A673 (cell line): ENCODE measurements around the gene DROSHA. TPM values are rescaled to one million over a fixed set of nuclear protein-coding genes. Genes with fewer than 3 reads are reported as not detected.

Experiments
- BruUV-seq: library from RNA; stranded (reverse); fragments of 400-500 nt; replicated peaks from 2 replicates; lab custom pipeline; 2021; lab: Mats Ljungman, UMichigan
- CTCF ChIA-PET: fragments of 300-600 bp; sonication (Branson Sonifier 250); formaldehyde crosslinking; loops from one replicate; lab custom pipeline; 2022; ENCODE audit warnings: antibody characterized with exemption; lab: Charles Lee
- POLR2A ChIA-PET: fragments of 300-600 bp; sonication (Branson Sonifier 250); formaldehyde crosslinking; loops from one replicate; lab custom pipeline; 2022; ENCODE audit warnings: antibody characterized with exemption; ENCODE audit not compliant: low non-redundant PET; lab: Charles Lee
- DNase-seq: peaks from one replicate; pipeline ENCODE4 v3.0.0-alpha.2; 2015; ENCODE audit warnings: low spot score
- H3K27ac ChIP-seq: fragments of 200-600 bp; sonication (generic); 2 replicates; pipeline ENCODE4 v1.5.1; 2016; ENCODE audit warnings: mixed run types, low read depth, mild to moderate bottlenecking, mixed read lengths, antibody characterized with exemption, low read length; ENCODE audit not compliant: poor library complexity, severe bottlenecking
- H3K27me3 ChIP-seq: fragments of 200-600 bp; sonication (generic); replicated peaks from 2 replicates; pipeline ENCODE4 v1.6.1; 2017; ENCODE audit warnings: mixed run types, low read depth, mild to moderate bottlenecking, mixed read lengths, antibody characterized with exemption, low read length; ENCODE audit not compliant: insufficient read depth, poor library complexity
- H3K36me3 ChIP-seq: fragments of 200-600 bp; sonication (generic); 2 replicates; pipeline ENCODE4 v1.6.1; 2016; ENCODE audit warnings: mixed run types, mild to moderate bottlenecking, mixed read lengths, antibody characterized with exemption, low read length; ENCODE audit not compliant: insufficient read depth, poor library complexity, severe bottlenecking
- H3K4me1 ChIP-seq: fragments of 200-600 bp; sonication (generic); 2 replicates; pipeline ENCODE4 v1.6.1; 2017; ENCODE audit warnings: mixed run types, mild to moderate bottlenecking, mixed read lengths, antibody characterized with exemption, low read length; ENCODE audit not compliant: insufficient read depth, poor library complexity, severe bottlenecking
- H3K4me3 ChIP-seq: fragments of 200-600 bp; sonication (generic); 2 replicates; pipeline ENCODE4 v1.5.1; 2016; ENCODE audit warnings: low read depth, mixed run types, mild to moderate bottlenecking, mixed read lengths, low read length; ENCODE audit not compliant: poor library complexity, severe bottlenecking
- H3K9me3 ChIP-seq: fragments of 200-600 bp; sonication (generic); 2 replicates; pipeline ENCODE4 v1.6.1; 2016; ENCODE audit warnings: mixed run types, low read depth, mild to moderate bottlenecking, mixed read lengths, antibody characterized with exemption, low read length; ENCODE audit not compliant: poor library complexity, severe bottlenecking
- EZH2 ChIP-seq: fragments of 200-600 bp; sonication (generic); IDR thresholded peaks from 2 replicates; pipeline ENCODE4 v1.6.1; 2017; ENCODE audit warnings: borderline replicate concordance, low read depth, mild to moderate bottlenecking, mixed read lengths, antibody characterized with exemption, low read length; ENCODE audit not compliant: poor library complexity, severe bottlenecking
- intact Hi-C: fragments of 100-400 bp; cut with micrococcal nuclease; formaldehyde crosslinking; loops from one replicate; pipeline ENCODE4 v1.10.0; 2022; ENCODE audit not compliant: unreplicated experiment
- total RNA-seq: library from RNA; stranded (reverse); gene quantifications from 2 replicates; pipeline ENCODE4 v1.2.3, GENCODE V29; 2021
- TF ChIP-seq, protein P1 (sequence below): fragments of 300-800, 200-600 bp; sonication (generic); conservative IDR thresholded peaks from 2 replicates; pipeline ENCODE4 v1.5.1; 2017; ENCODE audit warnings: low read depth, mild to moderate bottlenecking, antibody characterized with exemption, low read length, moderate library complexity, mixed read lengths

The DROSHA gene
- total RNA-seq, 1 experiment from 2014 or later, result 143 TPM

DNA sequence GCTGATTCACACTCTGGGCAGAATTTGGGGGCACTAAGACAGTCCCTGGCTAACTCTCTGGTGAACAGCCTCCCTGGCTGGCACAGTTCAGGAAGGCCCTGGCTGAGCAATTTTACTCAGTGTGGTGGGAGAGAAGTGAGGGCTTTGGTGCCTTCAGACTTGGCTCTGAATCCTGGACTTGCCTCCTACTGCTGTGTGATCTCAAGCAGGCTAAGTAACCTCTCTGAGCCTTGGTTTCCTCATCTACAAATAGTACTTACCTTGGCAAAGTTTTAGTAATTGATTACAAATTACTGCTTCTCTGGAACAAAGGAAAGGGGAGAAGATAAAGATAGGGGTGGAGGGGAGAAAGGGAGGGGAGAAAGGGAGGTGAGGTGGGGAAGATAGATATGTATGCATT is 153.8 kb downstream of the DROSHA start:
- H3K9me3 ChIP-seq, result no peaks in the 10 kb centered on the region
- H3K27me3 ChIP-seq, result no peaks in the 10 kb centered on the region
- no peaks in the 10 kb centered on the region for H3K4me1 ChIP-seq
- no peaks in the 10 kb centered on the region for H3K36me3 ChIP-seq
- no peak overlapping the region for H3K4me3 ChIP-seq
- H3K27ac ChIP-seq, result no peak overlapping the region
- POLR2A ChIA-PET, result no interaction called here
- no TSS peak for BruUV-seq
- intact Hi-C loops, result no loop called here
- DNase-seq, result no peak
- CTCF ChIA-PET, result no interaction called here
- TF ChIP-seq EZH2, result no peak
- TF ChIP-seq, protein P1, sequence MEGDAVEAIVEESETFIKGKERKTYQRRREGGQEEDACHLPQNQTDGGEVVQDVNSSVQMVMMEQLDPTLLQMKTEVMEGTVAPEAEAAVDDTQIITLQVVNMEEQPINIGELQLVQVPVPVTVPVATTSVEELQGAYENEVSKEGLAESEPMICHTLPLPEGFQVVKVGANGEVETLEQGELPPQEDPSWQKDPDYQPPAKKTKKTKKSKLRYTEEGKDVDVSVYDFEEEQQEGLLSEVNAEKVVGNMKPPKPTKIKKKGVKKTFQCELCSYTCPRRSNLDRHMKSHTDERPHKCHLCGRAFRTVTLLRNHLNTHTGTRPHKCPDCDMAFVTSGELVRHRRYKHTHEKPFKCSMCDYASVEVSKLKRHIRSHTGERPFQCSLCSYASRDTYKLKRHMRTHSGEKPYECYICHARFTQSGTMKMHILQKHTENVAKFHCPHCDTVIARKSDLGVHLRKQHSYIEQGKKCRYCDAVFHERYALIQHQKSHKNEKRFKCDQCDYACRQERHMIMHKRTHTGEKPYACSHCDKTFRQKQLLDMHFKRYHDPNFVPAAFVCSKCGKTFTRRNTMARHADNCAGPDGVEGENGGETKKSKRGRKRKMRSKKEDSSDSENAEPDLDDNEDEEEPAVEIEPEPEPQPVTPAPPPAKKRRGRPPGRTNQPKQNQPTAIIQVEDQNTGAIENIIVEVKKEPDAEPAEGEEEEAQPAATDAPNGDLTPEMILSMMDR, result no peak

DNA sequence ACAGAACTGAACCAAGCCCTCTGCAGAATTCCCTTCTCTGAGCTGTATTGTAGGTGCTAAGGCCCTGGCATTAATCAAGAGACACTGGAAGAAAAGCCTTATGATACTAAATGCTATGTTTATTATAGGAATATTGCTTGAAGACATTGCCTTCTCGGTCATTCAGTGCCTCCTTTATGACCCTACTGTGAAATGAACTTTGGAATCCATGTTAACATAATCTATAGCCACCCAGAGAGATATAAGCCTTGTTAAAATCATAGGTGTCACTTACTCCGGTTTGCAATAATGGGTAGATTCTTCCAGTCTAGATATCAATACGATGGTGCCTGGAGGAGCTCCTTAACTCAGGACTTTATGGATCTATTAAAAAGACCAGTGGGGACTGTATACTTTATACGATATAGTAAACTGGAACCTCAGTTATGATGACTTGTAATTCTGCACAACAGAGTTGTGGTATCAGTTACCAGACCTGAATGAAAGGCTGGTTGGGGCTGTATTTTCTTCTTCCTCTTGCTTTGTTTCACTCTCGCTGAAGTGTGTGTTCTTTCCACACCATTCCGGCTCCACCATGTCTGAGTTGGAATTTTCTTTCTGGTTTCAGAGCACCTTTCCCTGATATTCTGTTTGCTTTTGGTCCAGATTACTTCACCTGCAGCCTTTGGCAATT is 154.5 kb downstream of the DROSHA start:
- no peak overlapping the region for H3K27ac ChIP-seq
- H3K9me3 ChIP-seq, result no peaks in the 10 kb centered on the region
- no peaks in the 10 kb centered on the region for H3K27me3 ChIP-seq
- CTCF ChIA-PET, result no interaction called here
- DNase-seq, result no peak
- intact Hi-C loops, result no loop called here
- H3K4me3 ChIP-seq, result no peak overlapping the region
- POLR2A ChIA-PET, result no interaction called here
- H3K36me3 ChIP-seq, result no peaks in the 10 kb centered on the region
- H3K4me1 ChIP-seq, result no peaks in the 10 kb centered on the region
- no TSS peak for BruUV-seq
- no peak for TF ChIP-seq EZH2
- TF ChIP-seq, protein P1, result no peak

DNA sequence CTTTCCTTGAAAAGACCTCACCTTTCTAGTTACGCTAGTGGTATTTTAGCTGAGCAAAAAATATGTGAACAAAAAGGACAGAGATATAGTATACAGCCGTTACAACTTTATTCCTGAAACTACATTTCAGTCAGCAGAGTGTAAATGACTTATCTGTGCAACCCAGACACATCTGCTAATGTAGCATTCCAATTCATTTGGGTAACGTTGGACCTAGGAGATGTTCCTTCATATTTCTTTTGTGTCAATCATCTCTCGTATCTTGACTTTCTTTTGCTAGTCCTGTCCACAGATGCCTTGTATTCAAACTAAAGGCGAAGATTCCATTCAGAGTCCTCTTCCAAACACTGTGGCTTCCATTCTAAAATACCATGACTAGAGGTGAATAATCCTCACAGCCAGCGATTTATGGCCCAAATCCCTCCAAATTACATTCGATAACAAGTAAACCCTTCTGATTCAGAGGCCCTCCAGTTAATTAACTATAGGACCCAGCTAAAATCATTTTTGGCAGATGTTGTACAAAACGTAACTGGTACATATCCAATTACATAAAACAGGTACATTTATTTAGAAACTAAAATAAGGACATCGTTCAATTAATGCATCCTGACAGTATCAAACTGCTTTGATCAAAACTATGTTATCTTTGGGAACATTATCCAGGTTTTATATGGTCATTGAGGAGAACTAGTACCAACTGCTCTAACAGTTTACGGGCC is 155.7 kb downstream of the DROSHA start:
- no TSS peak for BruUV-seq
- CTCF ChIA-PET, result no interaction called here
- intact Hi-C loops, result no loop called here
- DNase-seq, result no peak
- no peaks in the 10 kb centered on the region for H3K27me3 ChIP-seq
- H3K4me1 ChIP-seq, result no peaks in the 10 kb centered on the region
- no peaks in the 10 kb centered on the region for H3K36me3 ChIP-seq
- POLR2A ChIA-PET, result no interaction called here
- H3K27ac ChIP-seq, result no peak overlapping the region
- no peak overlapping the region for H3K4me3 ChIP-seq
- TF ChIP-seq EZH2, result no peak
- TF ChIP-seq, protein P1, result no peak
- no peaks in the 10 kb centered on the region for H3K9me3 ChIP-seq
